K562 (cell line): ENCODE results near the gene BIN1. TPM values are rescaled to one million over a fixed set of nuclear protein-coding genes. Genes with fewer than 3 reads are reported as not detected.

Experiments used
- CBX2 ChIP-seq: fragments of 200-600 bp; sonication (generic); IDR thresholded peaks from one replicate; pipeline ENCODE4 v1.6.1; 2012; ENCODE audit warnings: mild to moderate bottlenecking, low read length, inconsistent platforms; ENCODE audit not compliant: insufficient read depth, poor library complexity, severe bottlenecking
- ESRRB ChIP-seq: fragments of 250-450 bp; sonication (Bioruptor Pico); IDR thresholded peaks from 2 replicates; pipeline ENCODE4 v1.5.0; 2020; ENCODE audit warnings: mild to moderate bottlenecking, moderate library complexity, borderline replicate concordance
- HNRNPUL1 ChIP-seq: fragments of 200-400 bp; formaldehyde crosslinking; IDR thresholded peaks from 2 replicates; pipeline ENCODE4 v1.6.1; 2017; ENCODE audit warnings: low read length
- JUNB ChIP-seq: fragments of 450-650 bp; formaldehyde crosslinking; conservative IDR thresholded peaks from 2 replicates; pipeline ENCODE4 v1.4.0; 2020; ENCODE audit warnings: mild to moderate bottlenecking
- NFYB ChIP-seq: IDR thresholded peaks from 2 replicates; pipeline ENCODE4 v1.6.1; 2011; ENCODE audit warnings: mild to moderate bottlenecking, moderate library complexity; ENCODE audit not compliant: insufficient read length; ENCODE audit errors: extremely low read depth
- NR2C2 ChIP-seq, 2 experiments: fragments of 200-800 bp in 1 of 2; sonication (Bioruptor generic) in 1 of 2; sonication (generic) in 1 of 2; formaldehyde crosslinking in 1 of 2; IDR thresholded peaks; 2 replicates each; pipeline versions ENCODE4 v1.6.1 to v1.8.0; 2016 to 2022; ENCODE audit warnings: mild to moderate bottlenecking in 1 of 2, missing compliant biosample characterization in 1 of 2, missing genetic modification characterization in 1 of 2, missing genetic modification reagents in 1 of 2
- NR2F6 ChIP-seq: fragments of 450-650 bp; formaldehyde crosslinking; IDR thresholded peaks from 2 replicates; pipeline ENCODE4 v1.4.0; 2020; ENCODE audit warnings: mild to moderate bottlenecking
- POLR3G ChIP-seq: IDR thresholded peaks from 2 replicates; pipeline ENCODE4 v1.6.1; 2011; ENCODE audit not compliant: insufficient read length, insufficient replicate concordance; ENCODE audit errors: extremely low read depth
- RBM15 ChIP-seq: fragments of 200-400 bp; formaldehyde crosslinking; IDR thresholded peaks from 2 replicates; pipeline ENCODE4 v1.6.1; 2018; ENCODE audit warnings: mild to moderate bottlenecking, low read length, moderate library complexity; ENCODE audit not compliant: insufficient read depth
- RBM39 ChIP-seq: fragments of 200-400 bp; formaldehyde crosslinking; optimal IDR thresholded peaks from 2 replicates; pipeline ENCODE3; 2018; ENCODE audit warnings: low read depth, low read length
- SREBF1 ChIP-seq: fragments of 150-350 bp; IDR thresholded peaks from 2 replicates; pipeline ENCODE4 v1.6.1; 2014; ENCODE audit warnings: antibody characterized with exemption, low read depth, low read length, borderline replicate concordance
- TAF7 ChIP-seq: fragments of 450-650 bp; IDR thresholded peaks from 2 replicates; pipeline ENCODE4 v1.6.1; 2016; ENCODE audit warnings: missing genetic modification characterization, missing compliant biosample characterization
- ZNF830 ChIP-seq: fragments of 250-450 bp; sonication (Bioruptor Pico); IDR thresholded peaks from 2 replicates; pipeline ENCODE4 v1.5.0; 2021; ENCODE audit warnings: mild to moderate bottlenecking
- polyA plus RNA-seq, 8 experiments: library from polyadenylated mRNA; depleted of rRNA in 4 of 8; stranded (reverse) in 5 of 8; unstranded in 3 of 8; fragments of >200 nt; fragmentation: Nextera tagmentation in 2 of 8; fragmentation: Illumina TruSeq in 1 of 8; extraction: Ambion mirVana in 2 of 8; extraction: Trizol in 1 of 8; gene quantifications; 2 replicates each; pipeline versions ENCODE4 v1.2.1 to v1.2.3, GENCODE V29; 2011 to 2014; ENCODE audit warnings: inconsistent platforms in 1 of 8, missing spikeins in 1 of 8
- total RNA-seq, 7 experiments: library from RNA; depleted of rRNA in 6 of 7; stranded (reverse); fragments of >200 nt in 6 of 7; fragmentation: Illumina TruSeq in 2 of 7; extraction: Trizol in 2 of 7; gene quantifications; 2 replicates each; pipeline versions ENCODE4 v1.2.1 to v1.2.3, GENCODE V29; 2011 to 2021; ENCODE audit warnings: low replicate concordance in 1 of 7
- TF ChIP-seq, protein P1 (sequence below): IDR thresholded peaks from 2 replicates; pipeline ENCODE4 v1.6.1; 2014; ENCODE audit warnings: antibody characterized with exemption
- TF ChIP-seq, protein P2 (sequence below): sonication (generic); formaldehyde crosslinking; IDR thresholded peaks from 2 replicates; pipeline ENCODE4 v1.5.0; 2020; ENCODE audit warnings: missing genetic modification reagents
- TF ChIP-seq, protein P3 (sequence below): fragments of 250-450 bp; sonication (Bioruptor Pico); IDR thresholded peaks from 2 replicates; pipeline ENCODE4 v1.8.0; 2021; ENCODE audit warnings: mild to moderate bottlenecking, moderate library complexity
- TF ChIP-seq, protein P4 (sequence below): sonication (generic); formaldehyde crosslinking; IDR thresholded peaks from 2 replicates; pipeline ENCODE4 v1.9.0; 2022; ENCODE audit warnings: mild to moderate bottlenecking, missing genetic modification reagents
- TF ChIP-seq, protein P5 (sequence below): sonication (generic); formaldehyde crosslinking; IDR thresholded peaks from 2 replicates; pipeline ENCODE4 v1.8.0; 2022; ENCODE audit warnings: mild to moderate bottlenecking, missing genetic modification reagents
- TF ChIP-seq, protein P6 (sequence below): fragments of 250-450 bp; sonication (Bioruptor Pico); IDR thresholded peaks from 2 replicates; pipeline ENCODE4 v1.8.0; 2022; ENCODE audit warnings: inconsistent platforms, mild to moderate bottlenecking, moderate library complexity, borderline replicate concordance
- TF ChIP-seq, protein P7 (sequence below): sonication (generic); formaldehyde crosslinking; IDR thresholded peaks from 2 replicates; pipeline ENCODE4 v1.8.1; 2022; ENCODE audit warnings: missing genetic modification reagents

The BIN1 gene
- total and polyA plus RNA-seq, 9 of the 15 experiments (the other 6 are each of a cell fraction or from before 2014, with no cell fraction given) = 0.04 to 2.8 (median 0.79) TPM; not detected in 1

DNA sequence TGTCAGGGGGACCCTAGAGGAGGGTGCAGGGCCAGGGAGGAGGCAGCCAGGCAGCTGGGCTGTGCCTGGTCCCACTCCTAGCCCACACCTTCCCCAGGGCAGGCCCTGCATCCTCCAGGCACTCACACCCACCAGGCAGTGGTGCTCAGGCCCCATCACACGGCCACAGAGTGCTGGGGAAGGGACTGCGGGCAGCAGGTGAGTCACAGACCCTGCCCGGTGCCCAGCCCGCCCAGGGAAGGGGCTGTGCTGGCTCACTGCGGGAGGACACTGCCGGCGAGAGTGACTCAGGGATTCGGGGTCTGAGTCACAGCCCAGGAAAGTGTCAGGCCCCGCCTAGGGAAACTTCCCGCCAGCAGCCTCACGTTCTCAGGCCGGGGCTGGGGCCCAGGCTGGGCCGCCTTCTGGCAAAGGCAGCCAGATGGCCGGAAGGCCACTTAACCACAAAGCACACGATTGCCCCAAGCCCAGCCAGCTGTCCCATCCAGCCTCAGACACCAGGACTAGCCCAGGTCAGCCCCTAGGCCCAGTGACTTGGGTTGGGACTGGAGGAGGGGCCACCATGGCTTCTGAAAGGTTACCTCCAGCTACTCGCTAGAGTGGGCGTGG lies 42.2 kb downstream of the BIN1 start (continued):
- TF ChIP-seq, protein P1, sequence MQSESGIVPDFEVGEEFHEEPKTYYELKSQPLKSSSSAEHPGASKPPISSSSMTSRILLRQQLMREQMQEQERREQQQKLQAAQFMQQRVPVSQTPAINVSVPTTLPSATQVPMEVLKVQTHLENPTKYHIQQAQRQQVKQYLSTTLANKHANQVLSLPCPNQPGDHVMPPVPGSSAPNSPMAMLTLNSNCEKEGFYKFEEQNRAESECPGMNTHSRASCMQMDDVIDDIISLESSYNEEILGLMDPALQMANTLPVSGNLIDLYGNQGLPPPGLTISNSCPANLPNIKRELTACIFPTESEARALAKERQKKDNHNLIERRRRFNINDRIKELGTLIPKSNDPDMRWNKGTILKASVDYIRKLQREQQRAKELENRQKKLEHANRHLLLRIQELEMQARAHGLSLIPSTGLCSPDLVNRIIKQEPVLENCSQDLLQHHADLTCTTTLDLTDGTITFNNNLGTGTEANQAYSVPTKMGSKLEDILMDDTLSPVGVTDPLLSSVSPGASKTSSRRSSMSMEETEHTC = peak; percentile 49; the same call in 1 of the 2 replicates
- TF ChIP-seq RBM15 (no peak), ESRRB (CRISPR knock-in tag) (no peak), POLR3G (no peak), NR2F6 (no peak), JUNB (CRISPR knock-in tag) (peak; percentile 88), CBX2 (no peak), NFYB (no peak), RBM39 (no peak), ZNF830 (CRISPR knock-in tag) (no peak), SREBF1 (0 out of 2 replicates have a peak, but pooled peaks have one; percentile 8), NR2C2 (CRISPR knock-in tag; IDR thresholded peaks at IDR 0.05) (no peak), NR2C2 (tag; IDR thresholded peaks at IDR 0.05) (peak; percentile 65; the same call in 1 of the 2 replicates), HNRNPUL1 (no peak), TAF7 (tag) (no peak)
- TF ChIP-seq, protein P2, sequence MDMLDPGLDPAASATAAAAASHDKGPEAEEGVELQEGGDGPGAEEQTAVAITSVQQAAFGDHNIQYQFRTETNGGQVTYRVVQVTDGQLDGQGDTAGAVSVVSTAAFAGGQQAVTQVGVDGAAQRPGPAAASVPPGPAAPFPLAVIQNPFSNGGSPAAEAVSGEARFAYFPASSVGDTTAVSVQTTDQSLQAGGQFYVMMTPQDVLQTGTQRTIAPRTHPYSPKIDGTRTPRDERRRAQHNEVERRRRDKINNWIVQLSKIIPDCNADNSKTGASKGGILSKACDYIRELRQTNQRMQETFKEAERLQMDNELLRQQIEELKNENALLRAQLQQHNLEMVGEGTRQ (CRISPR knock-in tag) = no peak
- TF ChIP-seq, protein P3, sequence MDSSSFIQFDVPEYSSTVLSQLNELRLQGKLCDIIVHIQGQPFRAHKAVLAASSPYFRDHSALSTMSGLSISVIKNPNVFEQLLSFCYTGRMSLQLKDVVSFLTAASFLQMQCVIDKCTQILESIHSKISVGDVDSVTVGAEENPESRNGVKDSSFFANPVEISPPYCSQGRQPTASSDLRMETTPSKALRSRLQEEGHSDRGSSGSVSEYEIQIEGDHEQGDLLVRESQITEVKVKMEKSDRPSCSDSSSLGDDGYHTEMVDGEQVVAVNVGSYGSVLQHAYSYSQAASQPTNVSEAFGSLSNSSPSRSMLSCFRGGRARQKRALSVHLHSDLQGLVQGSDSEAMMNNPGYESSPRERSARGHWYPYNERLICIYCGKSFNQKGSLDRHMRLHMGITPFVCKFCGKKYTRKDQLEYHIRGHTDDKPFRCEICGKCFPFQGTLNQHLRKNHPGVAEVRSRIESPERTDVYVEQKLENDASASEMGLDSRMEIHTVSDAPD (CRISPR knock-in tag) = no peak; the same call in 1 of the 2 replicates
- TF ChIP-seq, protein P4, sequence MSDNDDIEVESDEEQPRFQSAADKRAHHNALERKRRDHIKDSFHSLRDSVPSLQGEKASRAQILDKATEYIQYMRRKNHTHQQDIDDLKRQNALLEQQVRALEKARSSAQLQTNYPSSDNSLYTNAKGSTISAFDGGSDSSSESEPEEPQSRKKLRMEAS = peak; percentile 98
- TF ChIP-seq, protein P5, sequence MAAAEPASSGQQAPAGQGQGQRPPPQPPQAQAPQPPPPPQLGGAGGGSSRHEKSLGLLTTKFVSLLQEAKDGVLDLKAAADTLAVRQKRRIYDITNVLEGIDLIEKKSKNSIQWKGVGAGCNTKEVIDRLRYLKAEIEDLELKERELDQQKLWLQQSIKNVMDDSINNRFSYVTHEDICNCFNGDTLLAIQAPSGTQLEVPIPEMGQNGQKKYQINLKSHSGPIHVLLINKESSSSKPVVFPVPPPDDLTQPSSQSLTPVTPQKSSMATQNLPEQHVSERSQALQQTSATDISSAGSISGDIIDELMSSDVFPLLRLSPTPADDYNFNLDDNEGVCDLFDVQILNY = no peak
- TF ChIP-seq, protein P6, sequence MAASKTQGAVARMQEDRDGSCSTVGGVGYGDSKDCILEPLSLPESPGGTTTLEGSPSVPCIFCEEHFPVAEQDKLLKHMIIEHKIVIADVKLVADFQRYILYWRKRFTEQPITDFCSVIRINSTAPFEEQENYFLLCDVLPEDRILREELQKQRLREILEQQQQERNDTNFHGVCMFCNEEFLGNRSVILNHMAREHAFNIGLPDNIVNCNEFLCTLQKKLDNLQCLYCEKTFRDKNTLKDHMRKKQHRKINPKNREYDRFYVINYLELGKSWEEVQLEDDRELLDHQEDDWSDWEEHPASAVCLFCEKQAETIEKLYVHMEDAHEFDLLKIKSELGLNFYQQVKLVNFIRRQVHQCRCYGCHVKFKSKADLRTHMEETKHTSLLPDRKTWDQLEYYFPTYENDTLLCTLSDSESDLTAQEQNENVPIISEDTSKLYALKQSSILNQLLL (CRISPR knock-in tag) = no peak
- TF ChIP-seq, protein P7, sequence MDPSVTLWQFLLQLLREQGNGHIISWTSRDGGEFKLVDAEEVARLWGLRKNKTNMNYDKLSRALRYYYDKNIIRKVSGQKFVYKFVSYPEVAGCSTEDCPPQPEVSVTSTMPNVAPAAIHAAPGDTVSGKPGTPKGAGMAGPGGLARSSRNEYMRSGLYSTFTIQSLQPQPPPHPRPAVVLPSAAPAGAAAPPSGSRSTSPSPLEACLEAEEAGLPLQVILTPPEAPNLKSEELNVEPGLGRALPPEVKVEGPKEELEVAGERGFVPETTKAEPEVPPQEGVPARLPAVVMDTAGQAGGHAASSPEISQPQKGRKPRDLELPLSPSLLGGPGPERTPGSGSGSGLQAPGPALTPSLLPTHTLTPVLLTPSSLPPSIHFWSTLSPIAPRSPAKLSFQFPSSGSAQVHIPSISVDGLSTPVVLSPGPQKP (CRISPR knock-in tag) = no peak
